GM10266 (cell line): ENCODE data around the gene ANO10.

Experiments used
- DNase-seq: peaks from one replicate; pipeline ENCODE4 v3.0.0; 2012; ENCODE audit errors: extremely low spot score
- CTCF ChIP-seq: IDR thresholded peaks from 2 replicates; pipeline ENCODE4 v1.5.1; 2012; ENCODE audit warnings: mild to moderate bottlenecking, low read depth; ENCODE audit not compliant: control insufficient read depth, insufficient read depth; ENCODE audit errors: missing control alignments

The ANO10 gene

GRCh38 chr3:43637702-43638101 lies 15.9 kb upstream of the ANO10 start:
- no peak for TF ChIP-seq CTCF
- DNase-seq, result no peak

- TF ChIP-seq CTCF, result no peak
These were observed 11.2 kb upstream of the ANO10 start for GRCh38 chr3:43632986-43633385.

GRCh38 chr3:43632269-43632733 lies 10.5 kb upstream of the ANO10 start:
- no peak for DNase-seq
- TF ChIP-seq CTCF, result no peak

More at GRCh38 chr3:43632986-43633385, 11.2 kb upstream of the ANO10 start:
- DNase-seq, result no peak

- DNase-seq, result no peak
- no peak for TF ChIP-seq CTCF
These were observed 7.9 kb upstream of the ANO10 start for GRCh38 chr3:43629741-43630140.

- DNase-seq, result no peak
- TF ChIP-seq CTCF, result no peak
These were observed 7.4 kb upstream of the ANO10 start for GRCh38 chr3:43629257-43629656.

GRCh38 chr3:43627360-43627759 lies 5.5 kb upstream of the ANO10 start:
- DNase-seq, result no peak
- no peak for TF ChIP-seq CTCF

GRCh38 chr3:43624619-43625305 lies 3.0 kb upstream of the ANO10 start:
- TF ChIP-seq CTCF, result no peak
- no peak for DNase-seq
